Measurements from ENCODE around the gene EVC2.

DNA sequence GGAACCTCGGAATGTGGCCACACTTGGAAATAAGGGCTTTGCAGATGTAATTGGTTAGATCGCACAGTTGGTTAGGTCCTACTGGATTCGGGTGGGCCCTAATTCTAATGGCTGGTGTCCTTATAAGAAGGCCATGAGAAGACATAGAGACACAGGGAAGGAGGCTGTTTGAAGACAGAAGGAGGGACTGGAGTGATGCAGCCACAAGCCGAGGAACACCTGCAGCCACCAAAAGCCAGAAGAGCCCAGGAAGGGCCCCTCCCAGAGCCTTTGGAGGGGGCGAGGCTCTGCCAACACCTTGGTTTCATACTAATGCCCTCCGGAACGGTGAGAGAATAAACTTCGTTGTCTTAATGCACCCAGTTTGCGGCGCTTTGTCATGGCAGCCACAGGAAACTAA, 49.6 kb upstream of the EVC2 start:
- no peak for TF ChIP-seq EZH2phosphoT487 (IDR thresholded peaks at IDR 0.05; ENCODE audit: insufficient read depth, low read depth)
- no peak for TF ChIP-seq EZH2 (IDR thresholded peaks at IDR 0.05; ENCODE audit: insufficient read depth, poor library complexity, severe bottlenecking)

Data from GM23248 (cell line).